Purkinje cell (primary cell): ENCODE measurements around the gene CYB5B. TPM values are rescaled to one million over a fixed set of nuclear protein-coding genes. Genes with fewer than 3 reads are reported as not detected.

ENCODE experiments used
- polyA plus RNA-seq: library from polyadenylated mRNA; unstranded; fragments of >200 nt; fragmentation: Nextera tagmentation; gene quantifications from 2 replicates; pipeline ENCODE4 v1.2.1, GENCODE V29; 2014

The CYB5B gene, protein sequence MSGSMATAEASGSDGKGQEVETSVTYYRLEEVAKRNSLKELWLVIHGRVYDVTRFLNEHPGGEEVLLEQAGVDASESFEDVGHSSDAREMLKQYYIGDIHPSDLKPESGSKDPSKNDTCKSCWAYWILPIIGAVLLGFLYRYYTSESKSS
- polyA plus RNA-seq, result 36.4 and 37.8 TPM in 2 replicates

DNA sequence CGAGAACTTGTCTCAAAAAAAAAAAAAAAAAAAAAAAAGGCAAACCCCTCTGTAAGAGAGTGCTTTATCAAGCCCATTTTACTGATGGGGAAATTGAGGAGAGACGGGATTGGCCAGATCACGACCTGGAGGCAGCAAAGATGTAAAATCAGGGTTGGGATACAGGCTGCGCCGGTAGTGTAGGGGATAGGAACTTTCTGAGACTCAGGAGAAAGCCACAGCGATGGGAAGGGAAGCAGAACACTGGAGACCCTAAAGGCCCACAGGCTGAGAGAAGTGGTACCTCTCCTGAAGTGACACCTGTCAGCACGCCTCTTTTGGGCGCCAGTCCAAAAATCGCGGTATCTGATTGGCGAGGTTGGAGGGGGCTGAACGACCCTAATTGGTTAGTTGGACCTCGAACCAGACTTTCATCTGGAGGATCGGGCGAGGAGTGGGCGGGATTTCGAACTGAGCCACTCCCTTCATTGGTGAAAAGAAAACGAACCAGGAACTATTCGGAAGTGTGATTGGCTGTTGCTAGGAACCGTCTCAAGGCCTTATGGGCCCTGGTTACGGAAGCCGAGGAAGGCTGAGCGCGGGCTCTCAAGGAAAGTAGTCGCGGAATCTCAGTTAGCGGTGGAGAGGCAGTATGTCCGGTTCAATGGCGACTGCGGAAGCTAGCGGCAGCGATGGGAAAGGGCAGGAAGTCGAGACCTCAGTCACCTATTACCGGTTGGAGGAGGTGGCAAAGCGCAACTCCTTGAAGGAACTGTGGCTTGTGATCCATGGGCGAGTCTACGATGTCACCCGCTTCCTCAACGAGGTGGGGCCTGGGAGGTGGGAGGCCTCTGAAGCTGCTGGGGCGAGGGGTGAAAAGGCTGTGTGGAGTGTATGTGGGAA lies at the start of gene CYB5B:
Gene CYB5B, plus strand, starts transcription at position 567 of the 882 bp plus-strand sequence. Its CDS starts 65 bp downstream, at position 632.

Other genes with a start within 250 kb of the CYB5B start
- gene SNTB2, start 237.5 kb upstream of the CYB5B start, polyA plus RNA-seq, result 0.71 and 3.8 TPM in 2 replicates
- gene VPS4A, start 113.3 kb upstream of the CYB5B start, polyA plus RNA-seq, result 13.2 and 17.3 TPM in 2 replicates
- gene PDF, start 94.0 kb upstream of the CYB5B start, polyA plus RNA-seq, result 0.73 and 1.5 TPM in 2 replicates
- gene COG8, start 85.1 kb upstream of the CYB5B start, polyA plus RNA-seq, result 1.9 and 3.9 TPM in 2 replicates
- gene NIP7, start 84.8 kb upstream of the CYB5B start, polyA plus RNA-seq, result 8.2 and 11.3 TPM in 2 replicates
- not detected in 2 replicates for gene TMED6, start 72.8 kb upstream of the CYB5B start, polyA plus RNA-seq
- gene TERF2, start 38.6 kb upstream of the CYB5B start, polyA plus RNA-seq, result 14.6 and 24.2 TPM in 2 replicates
- gene NFAT5, start 141.3 kb downstream of the CYB5B start, polyA plus RNA-seq, result 8.4 and 11.5 TPM in 2 replicates